LoVo (cell line): Measurements from ENCODE around the gene GSN.
"Not testable (repeated sequence)": the region's sequence is repeated elsewhere in the genome, so short reads cannot be mapped to it uniquely, and the experiment has no call there.

Experiments used
- DNase-seq: peaks from one replicate; pipeline ENCODE4 v3.0.0-alpha.2; 2016; ENCODE audit warnings: low spot score

Gene GSN

DNA sequence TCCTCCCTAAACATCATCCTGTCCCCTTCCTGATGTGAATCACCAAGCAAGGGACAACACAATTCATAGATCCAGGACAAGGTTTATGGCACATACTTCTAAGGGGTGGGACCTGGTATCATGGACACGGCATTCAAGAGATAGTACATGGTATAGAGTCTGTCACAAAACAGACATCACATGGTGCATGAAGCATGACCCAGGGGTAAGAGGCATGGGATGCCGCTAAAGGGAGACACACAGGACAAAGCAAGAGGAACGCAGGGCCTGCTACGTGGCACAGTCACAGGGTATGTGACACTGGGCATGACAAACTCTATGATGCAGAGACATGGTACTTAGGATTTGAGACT is 20.7 kb downstream of the GSN start:
- peak; percentile 72 for DNase-seq

- no peak for DNase-seq
Observed at GRCh38 chr9:121289026-121289771, 21.2 kb downstream of the GSN start.

- no peak for DNase-seq
Observed at GRCh38 chr9:121289772-121290370, 21.9 kb downstream of the GSN start.

DNA sequence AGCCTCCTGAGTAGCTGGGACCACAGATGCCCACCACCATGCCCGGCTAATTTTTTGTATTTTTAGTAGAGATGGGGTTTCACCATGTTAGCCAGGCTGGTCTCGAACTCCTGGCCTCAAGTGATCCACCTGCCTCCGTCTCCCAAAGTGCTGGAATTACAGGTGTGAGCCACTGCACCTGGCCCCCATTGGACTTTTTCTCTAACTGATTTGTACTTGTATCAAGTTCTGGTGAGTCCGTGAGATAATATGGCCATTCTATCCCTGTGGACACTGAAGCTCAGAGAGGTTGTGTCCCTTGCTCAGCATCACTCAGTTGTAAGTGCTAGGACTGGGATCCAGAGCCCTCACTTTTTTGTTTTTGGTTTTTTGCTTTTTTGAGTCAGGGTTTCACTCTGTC is 23.6 kb downstream of the GSN start:
- DNase-seq, result not testable (repeated sequence)

GRCh38 chr9:121292051-121292450 is 24.1 kb downstream of the GSN start:
- no peak for DNase-seq

DNA sequence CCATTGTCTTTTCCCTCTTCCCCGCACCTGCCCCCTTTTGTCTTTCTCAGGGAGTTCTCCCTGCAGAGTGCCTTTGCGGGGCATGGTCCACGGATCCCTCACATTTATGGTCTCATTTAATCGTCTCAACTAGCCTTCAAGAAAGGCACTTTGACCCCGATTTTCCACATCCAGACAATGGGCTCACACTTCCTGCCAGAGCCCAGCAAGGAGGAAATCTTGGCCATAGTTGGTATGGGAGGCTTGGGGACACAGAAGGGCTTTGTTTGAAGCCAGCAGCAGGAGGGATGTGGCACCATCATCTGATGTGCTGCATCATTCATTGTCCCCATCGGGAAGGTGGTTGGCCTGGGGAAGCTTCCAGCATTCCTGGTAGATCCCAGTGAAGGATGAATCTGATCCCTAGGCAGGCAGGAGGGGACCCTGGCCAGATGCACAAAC is 24.9 kb downstream of the GSN start:
- no peak for DNase-seq

- no peak for DNase-seq
Observed at GRCh38 chr9:121294151-121294743, 26.3 kb downstream of the GSN start.

- DNase-seq, result no peak
Observed at GRCh38 chr9:121294866-121295661, 27.1 kb downstream of the GSN start.

DNA sequence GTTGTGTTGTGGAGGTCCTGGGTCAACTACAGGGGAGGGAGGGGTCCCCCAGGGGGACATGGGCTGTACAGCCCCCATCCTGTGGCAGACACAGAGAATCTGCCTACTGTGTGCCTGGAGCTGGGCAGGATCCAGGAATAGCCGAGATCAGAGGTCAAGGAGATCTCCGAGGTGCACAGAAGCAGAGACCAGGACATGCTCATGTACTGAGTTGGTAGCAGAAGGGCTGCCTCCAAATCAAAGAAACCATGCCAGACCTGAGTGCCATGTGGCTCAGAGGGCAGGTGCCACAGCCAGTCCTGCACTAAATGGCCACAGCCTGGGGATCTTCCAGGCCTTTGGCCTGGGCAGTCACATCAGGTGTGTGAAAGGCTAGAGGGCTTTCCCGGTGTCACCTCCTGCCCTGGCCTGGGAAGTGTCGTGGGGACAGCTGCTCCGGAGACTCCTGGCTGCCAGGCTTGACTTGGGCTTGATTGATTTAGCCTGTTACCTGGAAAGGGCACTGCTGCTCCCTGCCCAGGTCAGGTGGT is 27.8 kb downstream of the GSN start:
- DNase-seq, result no peak

- DNase-seq, result no peak
Observed at GRCh38 chr9:121296213-121297127, 28.5 kb downstream of the GSN start.

DNA sequence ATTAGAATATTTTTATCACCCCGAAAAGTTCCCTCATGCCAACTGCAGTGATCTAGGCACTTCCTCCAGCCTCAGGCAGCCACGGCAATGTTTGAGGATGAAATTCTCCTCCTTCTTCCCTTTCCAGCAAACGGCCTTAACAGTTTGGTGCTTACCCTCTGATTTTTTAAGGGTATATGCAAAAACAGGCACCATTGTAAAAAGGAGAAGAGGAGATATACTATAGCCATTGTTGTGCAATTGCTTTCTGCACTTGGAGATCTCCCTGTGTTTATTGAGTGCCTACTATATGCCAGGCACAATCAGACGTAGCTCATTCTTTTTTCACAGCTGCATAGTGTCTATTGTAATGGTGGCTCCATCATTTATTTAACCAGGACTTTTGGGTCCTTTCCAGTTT is 29.4 kb downstream of the GSN start:
- no peak for DNase-seq

DNA sequence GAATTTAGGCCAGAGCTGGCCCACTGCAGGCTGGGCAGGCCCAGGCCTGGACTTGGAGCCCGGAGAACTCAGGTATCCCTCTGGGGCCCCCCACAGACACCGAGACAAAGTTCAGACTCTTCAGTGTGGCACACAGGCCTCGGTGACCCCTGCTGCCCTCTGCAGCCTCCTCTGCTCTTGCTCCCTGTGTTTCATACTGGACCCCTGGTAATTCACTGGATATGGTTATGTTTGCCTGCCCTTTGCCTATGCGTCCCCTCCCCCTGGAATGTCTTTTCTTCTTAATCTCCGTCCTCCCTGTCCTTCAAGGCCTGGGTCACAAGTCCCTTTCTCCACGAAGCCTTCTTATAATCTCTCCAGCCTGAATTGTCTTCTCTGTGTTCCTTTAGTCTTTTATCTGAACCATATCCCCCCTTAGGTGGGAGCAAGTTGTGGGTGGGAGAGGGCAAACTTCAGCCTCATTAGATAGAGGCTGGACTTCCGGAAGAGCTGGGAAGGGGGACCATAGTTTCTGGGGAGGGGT is 30.1 kb downstream of the GSN start:
- DNase-seq, result no peak

- no peak for DNase-seq
Observed at GRCh38 chr9:121298689-121299466, 30.9 kb downstream of the GSN start.

DNA sequence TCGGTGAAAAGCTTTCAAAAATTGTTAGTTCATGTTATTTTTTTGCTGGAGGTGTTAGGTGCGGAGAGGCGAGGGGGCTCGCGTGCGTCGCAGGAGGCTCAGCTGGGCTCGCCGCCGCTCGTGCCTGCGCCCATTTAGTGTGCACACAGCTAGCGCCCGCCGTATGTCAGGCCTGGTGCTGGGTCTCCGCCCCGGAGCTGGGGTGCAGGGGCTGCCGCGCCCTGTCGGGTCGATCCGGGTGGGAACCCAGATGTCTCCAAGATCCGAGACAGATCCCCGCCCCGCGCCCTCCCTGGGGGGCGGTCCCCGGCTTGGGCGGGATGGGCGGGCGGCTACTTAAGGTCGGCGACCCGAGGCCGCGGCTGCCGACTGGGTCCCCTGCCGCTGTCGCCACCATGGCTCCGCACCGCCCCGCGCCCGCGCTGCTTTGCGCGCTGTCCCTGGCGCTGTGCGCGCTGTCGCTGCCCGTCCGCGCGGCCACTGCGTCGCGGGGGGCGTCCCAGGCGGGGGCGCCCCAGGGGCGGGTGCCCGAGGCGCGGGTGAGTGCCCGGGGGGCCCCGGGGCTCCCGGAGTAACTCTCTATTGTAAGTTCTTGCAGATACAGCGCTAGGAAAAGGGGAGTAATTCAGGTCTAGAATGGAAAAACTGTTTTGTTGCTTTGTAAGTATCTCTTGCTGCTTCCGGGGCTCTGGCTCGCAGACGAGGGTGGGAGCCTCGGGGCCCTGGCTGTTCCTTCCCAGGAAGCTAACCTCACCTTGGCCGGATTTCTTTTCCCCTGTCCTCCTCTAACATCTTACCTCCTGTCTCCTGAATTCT is 31.7 kb downstream of the GSN start:
- DNase-seq, result no peak

DNA sequence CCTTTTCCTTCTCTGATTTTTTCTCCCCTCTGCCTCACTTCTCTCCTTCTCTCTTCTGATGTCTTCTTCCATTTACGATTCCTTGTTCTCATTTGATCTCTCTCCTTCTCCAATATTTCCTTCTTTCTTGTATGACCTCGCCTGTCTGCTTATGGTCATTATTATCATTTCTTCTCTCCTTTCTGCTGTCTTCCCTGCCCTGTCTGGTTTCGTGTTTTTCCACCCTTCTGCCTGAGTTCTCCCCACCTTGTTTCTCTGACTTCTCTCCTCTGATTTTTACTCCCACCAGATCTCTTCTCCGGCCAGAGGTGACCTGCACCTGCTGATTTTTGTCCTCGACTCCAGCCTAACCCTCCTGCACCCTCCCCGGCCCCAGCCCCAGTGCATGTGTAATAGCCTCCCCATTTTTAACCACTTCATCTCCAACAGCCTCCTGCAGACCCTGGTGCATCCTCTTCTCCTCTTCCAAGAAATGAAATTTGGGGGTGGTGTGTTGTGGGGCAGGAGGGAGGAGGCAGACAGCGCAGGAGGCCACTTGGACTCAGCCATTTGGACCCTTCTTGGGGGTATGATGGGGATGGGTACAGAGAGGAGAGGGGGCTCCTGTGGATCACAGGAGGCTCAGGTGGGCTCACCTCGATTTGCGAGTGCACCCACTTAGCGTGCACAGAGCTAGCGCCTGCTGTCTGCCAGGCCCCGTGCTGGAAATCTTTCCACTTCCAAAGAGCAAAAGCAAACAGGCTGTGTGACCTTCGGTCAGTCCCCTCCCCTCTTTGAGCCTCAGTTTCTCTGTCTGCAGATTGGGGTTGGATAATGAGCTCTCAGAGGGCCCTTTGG is 32.5 kb downstream of the GSN start:
- no peak for DNase-seq

DNA sequence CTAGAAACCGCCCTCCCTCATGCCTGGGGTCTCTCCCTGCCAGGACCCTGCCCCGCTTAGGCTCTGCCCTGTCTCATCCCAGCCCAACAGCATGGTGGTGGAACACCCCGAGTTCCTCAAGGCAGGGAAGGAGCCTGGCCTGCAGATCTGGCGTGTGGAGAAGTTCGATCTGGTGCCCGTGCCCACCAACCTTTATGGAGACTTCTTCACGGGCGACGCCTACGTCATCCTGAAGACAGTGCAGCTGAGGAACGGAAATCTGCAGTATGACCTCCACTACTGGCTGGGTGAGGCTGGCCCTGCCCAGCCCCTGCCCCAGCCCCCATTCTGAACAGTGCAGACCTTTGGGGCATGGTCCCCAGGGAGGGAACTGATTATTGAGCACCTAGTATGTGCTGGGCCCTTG is 33.9 kb downstream of the GSN start:
- DNase-seq, result no peak

- no peak for DNase-seq
Observed at GRCh38 chr9:121302341-121302740, 34.4 kb downstream of the GSN start.

GRCh38 chr9:121302786-121303185 is 34.8 kb downstream of the GSN start:
- no peak for DNase-seq
